PC-3 (cell line): ENCODE data around the gene XPO1. TPM values are rescaled to one million over a fixed set of nuclear protein-coding genes. Genes with fewer than 3 reads are reported as not detected.
A peak's percentile ranks its signal among the peaks of the same experiment; 100 is the strongest.

ENCODE experiments used
- ATAC-seq: fragments of 200-7000 bp; cut with Tn5 transposase; 2 replicates; pipeline ENCODE4 v1.9.1; 2020; ENCODE audit warnings: mild to moderate bottlenecking, moderate library complexity
- BruUV-seq: library from RNA; stranded (reverse); fragments of 400-500 nt; replicated peaks from 2 replicates; lab custom pipeline; 2021; lab: Mats Ljungman, UMichigan
- CTCF ChIA-PET: fragments of 300-600 bp; sonication (Branson Sonifier 250); formaldehyde crosslinking; loops from one replicate; lab custom pipeline; 2022; ENCODE audit warnings: antibody characterized with exemption; lab: Charles Lee
- POLR2A ChIA-PET: fragments of 300-600 bp; sonication (Branson Sonifier 250); formaldehyde crosslinking; loops from one replicate; lab custom pipeline; 2022; ENCODE audit warnings: antibody characterized with exemption; ENCODE audit not compliant: unreplicated experiment; lab: Charles Lee
- DNase-seq: peaks from one replicate; pipeline ENCODE4 v3.0.0-alpha.2; 2015
- H2AFZ ChIP-seq: fragments of 300-600 bp; sonication (generic); 2 replicates; pipeline ENCODE4 v1.6.0; 2016; ENCODE audit warnings: antibody characterized with exemption, low read length
- H3F3A ChIP-seq: fragments of 300-600 bp; sonication (generic); one replicate; pipeline ENCODE4 v1.6.0; 2017; ENCODE audit warnings: antibody characterized with exemption, low read length, control low read depth, mild to moderate bottlenecking; ENCODE audit not compliant: unreplicated experiment
- H3K27ac ChIP-seq: fragments of 300-600 bp; sonication (generic); 2 replicates; pipeline ENCODE4 v1.5.1; 2016; ENCODE audit warnings: mild to moderate bottlenecking, low read length
- H3K27me3 ChIP-seq: fragments of 300-600 bp; sonication (generic); 2 replicates; pipeline ENCODE4 v1.6.1; 2016; ENCODE audit warnings: low read length, mixed read lengths
- H3K36me3 ChIP-seq: fragments of 300-600 bp; sonication (generic); 2 replicates; pipeline ENCODE4 v1.6.1; 2016; ENCODE audit warnings: low read depth, mixed run types, low read length, mixed read lengths
- H3K4me1 ChIP-seq: fragments of 300-600 bp; sonication (generic); 2 replicates; pipeline ENCODE4 v1.5.1; 2016; ENCODE audit warnings: low read length; ENCODE audit not compliant: insufficient read depth
- H3K4me2 ChIP-seq: fragments of 300-600 bp; sonication (generic); 2 replicates; pipeline ENCODE4 v1.6.0; 2016; ENCODE audit warnings: low read length
- H3K4me3 ChIP-seq: fragments of 300-600 bp; sonication (generic); 2 replicates; pipeline ENCODE4 v1.5.1; 2016; ENCODE audit warnings: mild to moderate bottlenecking, low read length, mixed read lengths
- H3K79me2 ChIP-seq: fragments of 300-600 bp; sonication (generic); 2 replicates; pipeline ENCODE4 v1.6.1; 2017; ENCODE audit warnings: low read length, mixed read lengths
- H3K9ac ChIP-seq: fragments of 300-600 bp; sonication (generic); 2 replicates; pipeline ENCODE4 v1.6.0; 2016; ENCODE audit warnings: mild to moderate bottlenecking, low read length
- H3K9me2 ChIP-seq: fragments of 300-600 bp; sonication (generic); replicated peaks from 2 replicates; pipeline ENCODE4 v1.6.1; 2016; ENCODE audit warnings: mixed run types, low read length, mixed read lengths
- H3K9me3 ChIP-seq: fragments of 300-600 bp; sonication (generic); 2 replicates; pipeline ENCODE4 v1.6.1; 2016; ENCODE audit warnings: low read length, mixed read lengths
- H4K20me1 ChIP-seq: fragments of 300-600 bp; sonication (generic); 2 replicates; pipeline ENCODE4 v1.6.1; 2016; ENCODE audit warnings: low read length, mixed read lengths
- CTCF ChIP-seq: fragments of 300-600 bp; sonication (generic); conservative IDR thresholded peaks from 2 replicates; pipeline ENCODE4 v1.5.1; 2017; ENCODE audit warnings: antibody characterized with exemption, low read depth, mild to moderate bottlenecking, low read length
- EZH2 ChIP-seq: fragments of 300-600 bp; sonication (generic); IDR thresholded peaks from one replicate; pipeline ENCODE4 v1.6.1; 2017; ENCODE audit warnings: antibody characterized with exemption, mild to moderate bottlenecking, low read length; ENCODE audit not compliant: unreplicated experiment
- EZH2phosphoT487 ChIP-seq: fragments of 300-600 bp; sonication (generic); IDR thresholded peaks from 2 replicates; pipeline ENCODE4 v1.6.1; 2018; ENCODE audit warnings: mild to moderate bottlenecking, antibody characterized with exemption, low read length, borderline replicate concordance
- intact Hi-C: fragments of 100-400 bp; cut with micrococcal nuclease; formaldehyde crosslinking; loops from 2 replicates; pipeline ENCODE4 v1.9.0; 2023
- total RNA-seq: library from RNA; depleted of rRNA; stranded (reverse); fragments of >200 nt; gene quantifications from 2 replicates; pipeline ENCODE4 v1.2.3, GENCODE V29; 2014

XPO1 gene
- total RNA-seq, 1 experiment from 2014 or later: 138 TPM

- Histone ChIP-seq H3K9me3 (no peaks in the 10 kb centered on the region), H3K27me3 (no peaks in the 10 kb centered on the region), H3K9me2 (no peaks in the 10 kb centered on the region), H3K9ac (no peak overlapping the region), H3F3A (no peaks in the 10 kb centered on the region), H3K36me3 (no peaks in the 10 kb centered on the region), H3K4me1 (no peaks in the 10 kb centered on the region), H3K4me2 (no peak overlapping the region), H3K27ac (no peak overlapping the region), H3K4me3 (no peak overlapping the region), H3K79me2 (no peaks in the 10 kb centered on the region), H2AFZ (no peak overlapping the region), H4K20me1 (no peaks in the 10 kb centered on the region)
- no TSS peak for BruUV-seq
- POLR2A ChIA-PET: no interaction called here
- no peak for DNase-seq
- ATAC-seq: no peak
- intact Hi-C loops: no loop called here
- TF ChIP-seq EZH2phosphoT487 (no peak), CTCF (no peak), EZH2 (no peak)
- CTCF ChIA-PET: no interaction called here
Measured at GRCh38 chr2:61557381-61557780, 19.2 kb upstream of the XPO1 start.

GRCh38 chr2:61554604-61555003, 16.4 kb upstream of the XPO1 start:
- intact Hi-C loops: no loop called here
- no peak overlapping the region for H2AFZ ChIP-seq
- no peak for DNase-seq
- no peaks in the 10 kb centered on the region for H3K36me3 ChIP-seq
- no peaks in the 10 kb centered on the region for H3K27me3 ChIP-seq
- H3K27ac ChIP-seq: no peak overlapping the region
- no peak overlapping the region for H3K9ac ChIP-seq
- no TSS peak for BruUV-seq
- no peaks in the 10 kb centered on the region for H3K9me3 ChIP-seq
- no peak for ATAC-seq
- H4K20me1 ChIP-seq: no peaks in the 10 kb centered on the region
- CTCF ChIA-PET: no interaction called here
- POLR2A ChIA-PET: no interaction called here
- no peak for TF ChIP-seq EZH2
- no peak for TF ChIP-seq EZH2phosphoT487
- no peak for TF ChIP-seq CTCF
- H3K4me2 ChIP-seq: no peak overlapping the region
- no peaks in the 10 kb centered on the region for H3K79me2 ChIP-seq
- no peak overlapping the region for H3K4me3 ChIP-seq
- no peaks in the 10 kb centered on the region for H3F3A ChIP-seq
- no peaks in the 10 kb centered on the region for H3K9me2 ChIP-seq
- no peaks in the 10 kb centered on the region for H3K4me1 ChIP-seq

GRCh38 chr2:61550375-61551209, 12.4 kb upstream of the XPO1 start:
- Histone ChIP-seq H3K36me3 (no peaks in the 10 kb centered on the region), H3F3A (no peaks in the 10 kb centered on the region), H3K4me2 (no peak overlapping the region), H3K9me2 (no peaks in the 10 kb centered on the region), H3K9ac (no peak overlapping the region), H2AFZ (0 out of 2 replicates have a peak overlapping the region, but pooled peaks have one; percentile 28), H3K4me3 (no peak overlapping the region), H3K27ac (no peak overlapping the region), H4K20me1 (no peaks in the 10 kb centered on the region), H3K9me3 (no peaks in the 10 kb centered on the region), H3K4me1 (no peaks in the 10 kb centered on the region), H3K27me3 (no peaks in the 10 kb centered on the region), H3K79me2 (no peaks in the 10 kb centered on the region)
- intact Hi-C loops: no loop called here
- TF ChIP-seq CTCF: no peak
- TF ChIP-seq EZH2phosphoT487: no peak
- no peak for TF ChIP-seq EZH2
- ChIA-PET POLR2A (no interaction called here), CTCF (no interaction called here)
- no peak for DNase-seq
- ATAC-seq: no peak
- BruUV-seq: no TSS peak
